DND-41 (cell line): ENCODE results near the gene EGR1.

Experiments used
- ATAC-seq: fragments of 200-7000 bp; cut with Tn5 transposase; 3 replicates; pipeline ENCODE4 v1.9.1; 2021; ENCODE audit warnings: low read depth; ENCODE audit not compliant: insufficient read depth
- DNase-seq: peaks from one replicate; pipeline ENCODE4 v3.0.0-alpha.2; 2020
- H2AFZ ChIP-seq: 2 replicates; pipeline ENCODE4 v1.6.0; 2012; ENCODE audit warnings: low read depth, low read length
- H3K27ac ChIP-seq: 2 replicates; pipeline ENCODE4 v1.5.1; 2012; ENCODE audit warnings: low read length, inconsistent platforms
- H3K27me3 ChIP-seq: fragments of 200-600 bp; sonication (generic); 2 replicates; pipeline ENCODE4 v1.6.0; 2012; ENCODE audit warnings: low read length, mild to moderate bottlenecking, inconsistent platforms; ENCODE audit not compliant: insufficient read depth, poor library complexity
- H3K36me3 ChIP-seq: 2 replicates; pipeline ENCODE4 v1.5.1; 2012; ENCODE audit warnings: low read length, inconsistent platforms; ENCODE audit not compliant: insufficient read depth
- H3K4me1 ChIP-seq: 2 replicates; pipeline ENCODE4 v1.5.1; 2012; ENCODE audit warnings: mild to moderate bottlenecking, low read length; ENCODE audit not compliant: insufficient read depth
- H3K4me2 ChIP-seq: 2 replicates; pipeline ENCODE4 v1.6.0; 2012; ENCODE audit warnings: mild to moderate bottlenecking, moderate library complexity, low read length, inconsistent platforms; ENCODE audit not compliant: insufficient read depth
- H3K4me3 ChIP-seq, 2 experiments: fragments of 200-600 bp in 1 of 2; shearing (Covaris generic) in 1 of 2; 2 replicates each; pipeline ENCODE4 v1.5.1; 2012 to 2016; ENCODE audit warnings: inconsistent platforms in 2 of 2, low read length in 2 of 2, mild to moderate bottlenecking in 2 of 2, low read depth in 1 of 2, moderate library complexity in 1 of 2
- H3K79me2 ChIP-seq: 2 replicates; pipeline ENCODE4 v1.6.0; 2012; ENCODE audit warnings: low read length, inconsistent platforms; ENCODE audit not compliant: insufficient read depth
- H3K9ac ChIP-seq: 2 replicates; pipeline ENCODE4 v1.6.0; 2012; ENCODE audit warnings: low read depth, mild to moderate bottlenecking, inconsistent platforms, low read length, moderate library complexity
- H3K9me3 ChIP-seq: 2 replicates; pipeline ENCODE4 v1.5.1; 2012; ENCODE audit warnings: low read length, moderate library complexity, mild to moderate bottlenecking, inconsistent platforms; ENCODE audit not compliant: insufficient read depth, severe bottlenecking
- H4K20me1 ChIP-seq: 2 replicates; pipeline ENCODE4 v1.6.0; 2012; ENCODE audit warnings: low read length; ENCODE audit not compliant: insufficient read depth
- EZH2 ChIP-seq: IDR thresholded peaks from 3 replicates; pipeline ENCODE4 v1.6.1; 2012; ENCODE audit warnings: borderline replicate concordance, low read depth, mild to moderate bottlenecking, moderate library complexity, low read length, inconsistent platforms; ENCODE audit not compliant: severe bottlenecking
- TF ChIP-seq, protein P1 (sequence below): IDR thresholded peaks from 2 replicates; pipeline ENCODE4 v1.5.1; 2012; ENCODE audit warnings: borderline replicate concordance, low read length, moderate library complexity, mild to moderate bottlenecking; ENCODE audit not compliant: poor library complexity, severe bottlenecking; ENCODE audit errors: extremely low read depth

Gene EGR1

DNA sequence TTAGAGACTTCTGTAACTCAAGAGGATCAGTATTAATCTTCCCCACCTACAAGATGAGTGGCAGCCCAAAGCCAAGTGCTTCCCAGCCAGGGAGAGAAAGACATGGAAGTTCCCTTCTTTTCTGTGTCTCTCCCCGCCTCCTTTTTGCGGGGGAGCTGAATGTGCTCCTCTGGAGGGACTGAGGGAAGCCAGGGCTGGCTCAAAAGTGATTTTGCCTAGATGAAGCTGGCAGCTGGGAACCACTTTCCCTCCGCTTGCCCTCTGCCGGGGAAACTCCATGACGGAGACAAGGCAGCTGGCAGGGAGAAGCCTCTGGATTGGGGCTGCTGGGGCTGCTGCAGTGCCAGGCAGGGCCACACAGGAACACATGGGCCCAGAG, 24.4 kb downstream of the EGR1 start:
- Histone ChIP-seq H2AFZ (no peak overlapping the region), H3K4me1 (peaks cover 27% of the 10 kb centered on the region), H3K9me3 (no peaks in the 10 kb centered on the region), H3K9ac (no peak overlapping the region), H4K20me1 (no peaks in the 10 kb centered on the region), H3K27me3 (peaks cover 20% of the 10 kb centered on the region), H3K27ac (no peak overlapping the region), H3K4me2 (no peak overlapping the region), H3K36me3 (no peaks in the 10 kb centered on the region), H3K4me3 (no peak overlapping the region), H3K79me2 (no peaks in the 10 kb centered on the region)
- DNase-seq (no peak), ATAC-seq (no peak)
- TF ChIP-seq, protein P1, sequence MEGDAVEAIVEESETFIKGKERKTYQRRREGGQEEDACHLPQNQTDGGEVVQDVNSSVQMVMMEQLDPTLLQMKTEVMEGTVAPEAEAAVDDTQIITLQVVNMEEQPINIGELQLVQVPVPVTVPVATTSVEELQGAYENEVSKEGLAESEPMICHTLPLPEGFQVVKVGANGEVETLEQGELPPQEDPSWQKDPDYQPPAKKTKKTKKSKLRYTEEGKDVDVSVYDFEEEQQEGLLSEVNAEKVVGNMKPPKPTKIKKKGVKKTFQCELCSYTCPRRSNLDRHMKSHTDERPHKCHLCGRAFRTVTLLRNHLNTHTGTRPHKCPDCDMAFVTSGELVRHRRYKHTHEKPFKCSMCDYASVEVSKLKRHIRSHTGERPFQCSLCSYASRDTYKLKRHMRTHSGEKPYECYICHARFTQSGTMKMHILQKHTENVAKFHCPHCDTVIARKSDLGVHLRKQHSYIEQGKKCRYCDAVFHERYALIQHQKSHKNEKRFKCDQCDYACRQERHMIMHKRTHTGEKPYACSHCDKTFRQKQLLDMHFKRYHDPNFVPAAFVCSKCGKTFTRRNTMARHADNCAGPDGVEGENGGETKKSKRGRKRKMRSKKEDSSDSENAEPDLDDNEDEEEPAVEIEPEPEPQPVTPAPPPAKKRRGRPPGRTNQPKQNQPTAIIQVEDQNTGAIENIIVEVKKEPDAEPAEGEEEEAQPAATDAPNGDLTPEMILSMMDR: no peak
- TF ChIP-seq EZH2: no peak

DNA sequence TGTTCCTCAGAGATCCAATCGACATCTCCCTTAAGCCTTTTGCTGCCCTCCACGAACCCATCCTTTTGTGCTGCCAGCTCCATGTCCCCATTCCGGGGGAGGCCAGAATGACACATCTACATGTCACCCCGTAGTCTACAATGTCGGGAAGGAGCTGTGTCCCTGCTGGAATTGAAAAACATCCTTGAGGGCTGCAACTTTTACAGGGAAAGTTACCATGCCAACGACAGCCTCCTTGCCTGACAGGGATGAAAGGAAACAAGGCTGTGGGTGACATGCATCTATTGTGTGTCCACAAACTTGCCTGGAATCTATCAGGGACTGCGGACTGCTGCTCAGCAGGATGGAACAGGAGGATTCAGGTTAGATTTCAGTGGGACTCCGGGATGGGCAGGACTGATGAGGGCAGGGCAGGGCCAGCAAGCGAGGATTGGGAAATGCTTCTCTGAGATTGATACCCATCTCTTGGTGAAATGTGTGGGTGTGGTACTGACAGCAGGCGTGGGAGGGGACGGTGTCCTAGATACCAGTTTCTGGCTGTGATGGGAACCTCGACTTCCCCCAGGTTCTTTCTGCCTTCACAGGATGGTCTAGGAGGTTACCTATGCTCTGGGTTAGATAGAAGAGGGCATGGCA, 25.5 kb downstream of the EGR1 start:
- Histone ChIP-seq H3K27ac (no peak overlapping the region), H3K4me3 (no peak overlapping the region), H2AFZ (no peak overlapping the region), H3K36me3 (no peaks in the 10 kb centered on the region), H4K20me1 (no peaks in the 10 kb centered on the region), H3K4me1 (peaks cover 27% of the 10 kb centered on the region), H3K9me3 (no peaks in the 10 kb centered on the region), H3K27me3 (peaks cover 20% of the 10 kb centered on the region), H3K79me2 (no peaks in the 10 kb centered on the region), H3K4me2 (peak overlapping the region; percentile 78), H3K9ac (no peak overlapping the region; the same call in 1 of the 2 replicates)
- ATAC-seq (no peak), DNase-seq (no peak)
- TF ChIP-seq, protein P1: no peak
- no peak for TF ChIP-seq EZH2

DNA sequence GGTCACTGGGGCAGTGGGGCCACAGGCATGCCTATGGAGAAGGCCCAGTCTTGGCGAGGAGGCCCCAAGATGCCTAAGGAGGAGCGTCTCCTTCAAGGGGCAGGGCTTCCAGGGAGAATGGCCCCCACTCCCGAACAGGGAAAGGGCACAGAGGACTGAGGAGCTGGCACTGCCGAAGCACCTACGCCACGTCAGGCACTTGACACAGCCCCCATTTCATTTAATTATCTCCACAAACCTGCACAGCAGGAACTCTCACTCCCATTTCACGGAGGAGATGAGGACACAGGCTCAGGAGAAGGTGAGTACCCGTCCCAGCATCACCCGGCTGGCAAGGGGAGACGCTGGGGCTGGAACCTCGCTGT, 26.0 kb downstream of the EGR1 start:
- H3K9ac ChIP-seq: peak overlapping the region; percentile 79
- DNase-seq (no peak), ATAC-seq (no peak)
- peaks cover 27% of the 10 kb centered on the region for H3K4me1 ChIP-seq
- peak overlapping the region; percentile 54; the same call in 1 of the 2 replicates for H3K27ac ChIP-seq
- TF ChIP-seq, protein P1: no peak
- no peak for TF ChIP-seq EZH2
- H3K36me3 ChIP-seq: no peaks in the 10 kb centered on the region
- peak overlapping the region; percentile 69 for H2AFZ ChIP-seq
- no peaks in the 10 kb centered on the region for H4K20me1 ChIP-seq
- peaks cover 20% of the 10 kb centered on the region for H3K27me3 ChIP-seq
- H3K9me3 ChIP-seq: no peaks in the 10 kb centered on the region
- peak overlapping the region in 1 of 2 experiments; percentile 57; a peak in 2 of 4 replicates for H3K4me3 ChIP-seq
- H3K79me2 ChIP-seq: no peaks in the 10 kb centered on the region
- peak overlapping the region; percentile 78 for H3K4me2 ChIP-seq
